PC-3 (cell line): ENCODE results near the gene KRTAP10-4.

Experiments
- EZH2 ChIP-seq: fragments of 300-600 bp; sonication (generic); IDR thresholded peaks from one replicate; pipeline ENCODE4 v1.6.1; 2017; ENCODE audit warnings: antibody characterized with exemption, mild to moderate bottlenecking, low read length; ENCODE audit not compliant: unreplicated experiment
- TF ChIP-seq, protein P1 (sequence below): fragments of 300-600 bp; sonication (generic); conservative IDR thresholded peaks from 2 replicates; pipeline ENCODE4 v1.5.1; 2017; ENCODE audit warnings: antibody characterized with exemption, low read depth, mild to moderate bottlenecking, low read length

DNA sequence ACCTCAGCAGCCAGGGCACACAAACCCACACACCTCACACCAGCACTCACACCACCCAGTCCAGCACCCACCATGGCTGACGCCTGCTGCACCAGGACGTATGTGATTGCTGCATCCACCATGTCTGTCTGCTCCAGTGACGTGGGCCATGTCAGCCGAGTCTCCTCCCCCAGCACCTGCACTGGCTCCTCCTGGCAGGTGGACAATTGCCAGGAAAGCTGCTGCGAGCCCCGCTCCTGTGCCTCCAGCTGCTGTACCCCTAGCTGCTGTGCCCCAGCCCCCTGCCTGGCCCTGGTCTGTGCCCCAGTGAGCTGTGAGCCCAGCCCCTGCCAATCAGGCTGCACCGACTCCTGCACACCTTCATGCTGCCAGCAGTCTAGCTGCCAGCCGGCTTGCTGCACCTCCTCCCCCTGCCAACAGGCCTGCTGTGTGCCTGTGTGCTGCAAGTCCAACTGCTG, 38.5 kb downstream of the KRTAP10-4 start, which contains the start of gene KRTAP10-8:
- TF ChIP-seq, protein P1, sequence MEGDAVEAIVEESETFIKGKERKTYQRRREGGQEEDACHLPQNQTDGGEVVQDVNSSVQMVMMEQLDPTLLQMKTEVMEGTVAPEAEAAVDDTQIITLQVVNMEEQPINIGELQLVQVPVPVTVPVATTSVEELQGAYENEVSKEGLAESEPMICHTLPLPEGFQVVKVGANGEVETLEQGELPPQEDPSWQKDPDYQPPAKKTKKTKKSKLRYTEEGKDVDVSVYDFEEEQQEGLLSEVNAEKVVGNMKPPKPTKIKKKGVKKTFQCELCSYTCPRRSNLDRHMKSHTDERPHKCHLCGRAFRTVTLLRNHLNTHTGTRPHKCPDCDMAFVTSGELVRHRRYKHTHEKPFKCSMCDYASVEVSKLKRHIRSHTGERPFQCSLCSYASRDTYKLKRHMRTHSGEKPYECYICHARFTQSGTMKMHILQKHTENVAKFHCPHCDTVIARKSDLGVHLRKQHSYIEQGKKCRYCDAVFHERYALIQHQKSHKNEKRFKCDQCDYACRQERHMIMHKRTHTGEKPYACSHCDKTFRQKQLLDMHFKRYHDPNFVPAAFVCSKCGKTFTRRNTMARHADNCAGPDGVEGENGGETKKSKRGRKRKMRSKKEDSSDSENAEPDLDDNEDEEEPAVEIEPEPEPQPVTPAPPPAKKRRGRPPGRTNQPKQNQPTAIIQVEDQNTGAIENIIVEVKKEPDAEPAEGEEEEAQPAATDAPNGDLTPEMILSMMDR = no peak
- TF ChIP-seq EZH2 = no peak
